ENCODE data around the gene LRRC9. TPM values are rescaled to one million over a fixed set of nuclear protein-coding genes. Genes with fewer than 3 reads are reported as not detected.

Gene LRRC9
- total and polyA plus RNA-seq, 10 of the 15 experiments (the other 5 are each of a cell fraction or from before 2014, with no cell fraction given) = not detected

DNA sequence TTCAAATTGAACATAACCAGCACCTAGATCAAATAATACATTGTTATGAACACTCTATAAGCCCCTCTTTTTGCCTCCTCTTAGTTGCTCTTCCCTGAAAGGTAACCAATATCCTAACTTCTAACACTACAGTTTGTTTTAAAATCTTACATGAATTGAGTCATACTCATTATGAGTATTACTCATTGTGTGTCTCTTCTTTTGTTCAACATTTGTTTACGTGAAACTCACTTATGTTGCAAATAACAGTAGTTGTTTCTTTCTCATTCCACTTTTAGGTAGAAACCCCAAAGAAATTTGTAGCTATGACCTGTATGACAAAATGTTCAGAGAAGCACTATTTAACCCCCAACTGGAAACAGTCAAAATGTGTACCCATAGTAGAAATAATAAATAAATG, 6.6 kb downstream of the LRRC9 start:
- no peaks in the 10 kb centered on the region for H3K27me3 ChIP-seq (replicated peaks in 1 of 2; ENCODE audit: control insufficient read depth in 2 of 2, insufficient read depth in 2 of 2, low read length in 1 of 2)
- H3K4me3 ChIP-seq = no peak overlapping the region
- DNase-seq (ENCODE audit: low read depth, low spot score) (no peak), FAIRE-seq (no peak), ATAC-seq (peak; percentile 81)
- ChIA-PET POLR2A (no interaction called here), CTCF (no interaction called here), SMC1A (ENCODE audit: uncharacterized antibody, unreplicated experiment) (no interaction called here), RAD21 (ENCODE audit: unreplicated experiment) (no interaction called here)
- H3K4me2 ChIP-seq (ENCODE audit: control insufficient read depth, insufficient read depth) = no peak overlapping the region
- intact Hi-C loops (cut with micrococcal nuclease; ENCODE audit: unreplicated experiment) = no loop called here
- no peaks in the 10 kb centered on the region for H3K36me3 ChIP-seq (ENCODE audit: control insufficient read depth in 2 of 2, insufficient read depth in 2 of 2, low read length in 1 of 2)
- TF ChIP-seq JUNB (IDR thresholded peaks at IDR 0.05) = peak; percentile 45
- TF ChIP-seq ZNF217 (IDR thresholded peaks at IDR 0.05) = no peak
- no peak overlapping the region for H2AFZ ChIP-seq (ENCODE audit: control insufficient read depth, low read depth, low read length)
- no peaks in the 10 kb centered on the region for H3K4me1 ChIP-seq (ENCODE audit: control insufficient read depth, insufficient read depth, low read length)
- H3K79me2 ChIP-seq (ENCODE audit: control insufficient read depth, insufficient read depth, low read length) = no peaks in the 10 kb centered on the region
- BruUV-seq (replicated peaks) = no TSS peak
- in situ Hi-C loops (cut with MboI) = no loop called here
- no peak overlapping the region for H3K27ac ChIP-seq (ENCODE audit: control insufficient read depth, insufficient read depth)
- H3K9me3 ChIP-seq (replicated peaks; ENCODE audit: control insufficient read depth, insufficient read depth, low read length) = no peaks in the 10 kb centered on the region
- no peaks in the 10 kb centered on the region for H4K20me1 ChIP-seq (ENCODE audit: control insufficient read depth, insufficient read depth)
- WGBS (ENCODE audit: insufficient coverage, insufficient replicate concordance, low lambda C conversion rate, missing lambda C conversion rate) = 0% methylated on average over 1 of the region's 1 CpG
- H3K9ac ChIP-seq (ENCODE audit: control insufficient read depth, insufficient read depth, low read length) = no peak overlapping the region

DNA sequence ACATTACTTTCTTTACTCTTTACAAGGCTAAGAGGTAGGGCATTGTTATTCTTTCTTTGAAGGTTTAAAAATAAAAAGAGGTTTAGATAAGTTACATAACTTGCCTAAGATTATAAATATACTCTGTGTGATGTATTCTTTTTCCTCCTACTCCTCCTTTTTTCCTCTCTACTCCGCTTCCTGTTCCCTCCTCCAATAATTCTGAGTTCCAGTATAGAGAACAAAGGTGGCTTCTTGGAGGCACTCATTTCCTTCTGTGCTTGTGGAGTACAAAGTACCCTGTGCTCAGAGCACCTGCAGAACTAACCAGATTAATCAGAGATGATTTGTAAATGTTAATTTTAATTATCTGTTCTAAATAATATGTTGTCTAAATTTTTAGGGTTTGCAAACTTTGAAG, 11.3 kb downstream of the LRRC9 start:
- POLR2A ChIA-PET = no interaction called here
- TF ChIP-seq, protein P1, sequence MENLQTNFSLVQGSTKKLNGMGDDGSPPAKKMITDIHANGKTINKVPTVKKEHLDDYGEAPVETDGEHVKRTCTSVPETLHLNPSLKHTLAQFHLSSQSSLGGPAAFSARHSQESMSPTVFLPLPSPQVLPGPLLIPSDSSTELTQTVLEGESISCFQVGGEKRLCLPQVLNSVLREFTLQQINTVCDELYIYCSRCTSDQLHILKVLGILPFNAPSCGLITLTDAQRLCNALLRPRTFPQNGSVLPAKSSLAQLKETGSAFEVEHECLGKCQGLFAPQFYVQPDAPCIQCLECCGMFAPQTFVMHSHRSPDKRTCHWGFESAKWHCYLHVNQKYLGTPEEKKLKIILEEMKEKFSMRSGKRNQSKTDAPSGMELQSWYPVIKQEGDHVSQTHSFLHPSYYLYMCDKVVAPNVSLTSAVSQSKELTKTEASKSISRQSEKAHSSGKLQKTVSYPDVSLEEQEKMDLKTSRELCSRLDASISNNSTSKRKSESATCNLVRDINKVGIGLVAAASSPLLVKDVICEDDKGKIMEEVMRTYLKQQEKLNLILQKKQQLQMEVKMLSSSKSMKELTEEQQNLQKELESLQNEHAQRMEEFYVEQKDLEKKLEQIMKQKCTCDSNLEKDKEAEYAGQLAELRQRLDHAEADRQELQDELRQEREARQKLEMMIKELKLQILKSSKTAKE (IDR thresholded peaks at IDR 0.05; ENCODE audit: low read depth, poor library complexity, severe bottlenecking) = no peak
- TF ChIP-seq IKZF1 (conservative IDR thresholded peaks at IDR 0.05) (no peak), GABPA (IDR thresholded peaks at IDR 0.05; ENCODE audit: low read depth) (no peak), EP300 (IDR thresholded peaks at IDR 0.05; ENCODE audit: borderline replicate concordance in 1 of 2, control insufficient read depth in 1 of 2, low read depth in 2 of 2, low read length in 2 of 2) (no peak), ZNF384 (IDR thresholded peaks at IDR 0.05; ENCODE audit: borderline replicate concordance, low read depth, low read length) (no peak), POLR2AphosphoS2 (IDR thresholded peaks at IDR 0.05; ENCODE audit: low read depth, low read length) (no peak), SREBF1 (IDR thresholded peaks at IDR 0.05; ENCODE audit: low read length) (no peak), DPF2 (IDR thresholded peaks at IDR 0.05) (no peak), TARDBP (IDR thresholded peaks at IDR 0.05; ENCODE audit: borderline replicate concordance) (no peak), SMAD1 (IDR thresholded peaks at IDR 0.05; ENCODE audit: low read depth, partially characterized antibody) (no peak)
- TF ChIP-seq, protein P2, sequence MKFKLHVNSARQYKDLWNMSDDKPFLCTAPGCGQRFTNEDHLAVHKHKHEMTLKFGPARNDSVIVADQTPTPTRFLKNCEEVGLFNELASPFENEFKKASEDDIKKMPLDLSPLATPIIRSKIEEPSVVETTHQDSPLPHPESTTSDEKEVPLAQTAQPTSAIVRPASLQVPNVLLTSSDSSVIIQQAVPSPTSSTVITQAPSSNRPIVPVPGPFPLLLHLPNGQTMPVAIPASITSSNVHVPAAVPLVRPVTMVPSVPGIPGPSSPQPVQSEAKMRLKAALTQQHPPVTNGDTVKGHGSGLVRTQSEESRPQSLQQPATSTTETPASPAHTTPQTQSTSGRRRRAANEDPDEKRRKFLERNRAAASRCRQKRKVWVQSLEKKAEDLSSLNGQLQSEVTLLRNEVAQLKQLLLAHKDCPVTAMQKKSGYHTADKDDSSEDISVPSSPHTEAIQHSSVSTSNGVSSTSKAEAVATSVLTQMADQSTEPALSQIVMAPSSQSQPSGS (IDR thresholded peaks at IDR 0.05; ENCODE audit: low read length) = no peak

More for the DNA sequence above, 11.3 kb downstream of the LRRC9 start:
- ChIA-PET RAD21 (ENCODE audit: unreplicated experiment) (no interaction called here), SMC1A (ENCODE audit: uncharacterized antibody, unreplicated experiment) (no interaction called here), CTCF (no interaction called here)
- BruUV-seq (replicated peaks) = no TSS peak
- Histone ChIP-seq H3K4me3 (no peak overlapping the region), H3K9ac (ENCODE audit: control insufficient read depth, insufficient read depth, low read length) (no peak overlapping the region), H3K27ac (ENCODE audit: control insufficient read depth, insufficient read depth) (no peak overlapping the region), H3K9me3 (replicated peaks; ENCODE audit: control insufficient read depth, insufficient read depth, low read length) (no peaks in the 10 kb centered on the region), H3K36me3 (ENCODE audit: control insufficient read depth in 2 of 2, insufficient read depth in 2 of 2, low read length in 1 of 2) (no peaks in the 10 kb centered on the region), H4K20me1 (ENCODE audit: control insufficient read depth, insufficient read depth) (no peaks in the 10 kb centered on the region), H3K27me3 (replicated peaks in 1 of 2; ENCODE audit: control insufficient read depth in 2 of 2, insufficient read depth in 2 of 2, low read length in 1 of 2) (no peaks in the 10 kb centered on the region), H3K79me2 (ENCODE audit: control insufficient read depth, insufficient read depth, low read length) (no peaks in the 10 kb centered on the region), H2AFZ (ENCODE audit: control insufficient read depth, low read depth, low read length) (no peak overlapping the region), H3K4me2 (ENCODE audit: control insufficient read depth, insufficient read depth) (no peak overlapping the region), H3K4me1 (ENCODE audit: control insufficient read depth, insufficient read depth, low read length) (no peaks in the 10 kb centered on the region)
- intact Hi-C loops (cut with micrococcal nuclease; ENCODE audit: unreplicated experiment) = no loop called here
- ATAC-seq (no peak), DNase-seq (ENCODE audit: low read depth, low spot score) (no peak), FAIRE-seq (no peak)
- in situ Hi-C loops (cut with MboI) = no loop called here
- WGBS (ENCODE audit: insufficient coverage, insufficient replicate concordance, low lambda C conversion rate, missing lambda C conversion rate) = 6% methylated on average over 1 of the region's 1 CpG
